B cell (primary cell): ENCODE results near the gene OR1A1.

Experiments used
- CTCF ChIP-seq: fragments of 200-600 bp; IDR thresholded peaks from one replicate; pipeline ENCODE4 v1.8.0; 2022; ENCODE audit warnings: antibody characterized with exemption, mild to moderate bottlenecking
- EZH2 ChIP-seq: IDR thresholded peaks from 2 replicates; pipeline ENCODE4 v1.6.1; 2012; ENCODE audit warnings: borderline replicate concordance, low read depth, mild to moderate bottlenecking, moderate library complexity, low read length; ENCODE audit not compliant: insufficient read depth, poor library complexity, severe bottlenecking

- TF ChIP-seq CTCF (no peak), EZH2 (no peak)
Observed at GRCh38 chr17:3213001-3213400, 5.5 kb downstream of the OR1A1 start.
